Endothelial cell of umbilical vein (primary cell): Measurements from ENCODE around the gene ACOX1. TPM values are rescaled to one million over a fixed set of nuclear protein-coding genes. Genes with fewer than 3 reads are reported as not detected.

ENCODE experiments used
- BruUV-seq: library from RNA; stranded (reverse); fragments of 400-500 nt; replicated peaks from 2 replicates; lab custom pipeline; 2021; lab: Mats Ljungman, UMichigan
- CTCF ChIA-PET: fragments of 300-600, 350-600 bp; sonication (Branson Sonifier 250); formaldehyde crosslinking; loops from one replicate; lab custom pipeline; 2021; ENCODE audit warnings: antibody characterized with exemption, inconsistent platforms; lab: Charles Lee
- POLR2A ChIA-PET: fragments of 300-600, 350-600 bp; sonication (Branson Sonifier 250); formaldehyde crosslinking; loops from one replicate; lab custom pipeline; 2021; ENCODE audit warnings: antibody characterized with exemption, inconsistent platforms; lab: Charles Lee
- DNase-seq: peaks from one replicate; pipeline ENCODE4 v3.0.0-alpha.2; 2011; ENCODE audit warnings: low read depth, low spot score
- FAIRE-seq: peaks from 2 replicates; lab custom pipeline; 2011; peaks lifted over from hg19 to GRCh38; lab: Jason Lieb, UNC
- H2AFZ ChIP-seq: 2 replicates; pipeline ENCODE4 v1.6.0; 2012; ENCODE audit warnings: low read depth, low read length, control low read depth, inconsistent platforms
- H3K27ac ChIP-seq: 2 replicates; pipeline ENCODE4 v1.5.1; 2011; ENCODE audit warnings: low read depth, mild to moderate bottlenecking, control low read depth, low read length, moderate library complexity; ENCODE audit not compliant: insufficient read depth
- H3K27me3 ChIP-seq, 2 experiments: 2 replicates each; pipeline versions ENCODE4 v1.6.0 to v1.6.1; 2011; ENCODE audit warnings: low read length in 2 of 2, mixed read lengths in 1 of 2; ENCODE audit not compliant: control insufficient read depth in 2 of 2, insufficient read depth in 2 of 2
- H3K36me3 ChIP-seq, 2 experiments: 2 replicates in 1 of 2; 3 replicates in 1 of 2; pipeline ENCODE4 v1.5.1; 2011; ENCODE audit warnings: low read length in 2 of 2, mild to moderate bottlenecking in 1 of 2, moderate library complexity in 1 of 2; ENCODE audit not compliant: control insufficient read depth in 2 of 2, insufficient read depth in 2 of 2; ENCODE audit errors: extremely low read depth in 1 of 2
- H3K4me1 ChIP-seq: 3 replicates; pipeline ENCODE4 v1.5.1; 2011; ENCODE audit warnings: mild to moderate bottlenecking, low read length; ENCODE audit not compliant: control insufficient read depth, insufficient read depth; ENCODE audit errors: extremely low read depth
- H3K4me2 ChIP-seq: 2 replicates; pipeline ENCODE4 v1.6.1; 2011; ENCODE audit warnings: low read length, control low read depth, mixed read lengths; ENCODE audit not compliant: insufficient read depth
- H3K4me3 ChIP-seq, 3 experiments: fragments of 200-600 bp in 1 of 3; sonication (generic), shearing (Covaris generic) in 1 of 3; replicated peaks in 1 of 3; 2 replicates each; pipeline ENCODE4 v1.5.1; 2011 to 2016; ENCODE audit warnings: control low read depth in 3 of 3, low read length in 3 of 3, mild to moderate bottlenecking in 2 of 3, inconsistent platforms in 1 of 3, low read depth in 1 of 3, moderate library complexity in 1 of 3; ENCODE audit not compliant: insufficient read depth in 1 of 3
- H3K79me2 ChIP-seq: 2 replicates; pipeline ENCODE4 v1.6.0; 2012; ENCODE audit warnings: low read length, inconsistent platforms; ENCODE audit not compliant: control insufficient read depth, insufficient read depth
- H3K9ac ChIP-seq: replicated peaks from 2 replicates; pipeline ENCODE3; 2011; ENCODE audit warnings: low read length, control low read depth; ENCODE audit not compliant: insufficient read depth; ENCODE audit errors: extremely low read depth
- H3K9me1 ChIP-seq: replicated peaks from 3 replicates; pipeline ENCODE4 v1.6.0; 2011; ENCODE audit warnings: mild to moderate bottlenecking, low read length; ENCODE audit not compliant: control insufficient read depth, insufficient read depth; ENCODE audit errors: extremely low read depth
- H3K9me3 ChIP-seq: replicated peaks from 2 replicates; pipeline ENCODE4 v1.5.1; 2012; ENCODE audit warnings: low read length, inconsistent platforms; ENCODE audit not compliant: control insufficient read depth, insufficient read depth
- H4K20me1 ChIP-seq: replicated peaks from 2 replicates; pipeline ENCODE3; 2011; ENCODE audit warnings: mild to moderate bottlenecking, low read length; ENCODE audit not compliant: control insufficient read depth, insufficient read depth; ENCODE audit errors: extremely low read depth
- CTCF ChIP-seq, 2 donors: IDR thresholded peaks; 1 replicate in 1 of 2; 2 replicates in 1 of 2; pipeline ENCODE4 v1.5.1; 2011; ENCODE audit warnings: low read length in 2 of 2, mild to moderate bottlenecking in 2 of 2, moderate library complexity in 2 of 2, control low read depth in 1 of 2, inconsistent platforms in 1 of 2, low read depth in 1 of 2; ENCODE audit not compliant: insufficient read depth in 1 of 2; ENCODE audit errors: extremely low read depth in 1 of 2
- FOS ChIP-seq: IDR thresholded peaks from 2 replicates; pipeline ENCODE4 v1.6.1; 2011; ENCODE audit warnings: mild to moderate bottlenecking, low read length, moderate library complexity, borderline replicate concordance; ENCODE audit not compliant: insufficient read depth
- JUN ChIP-seq: IDR thresholded peaks from 2 replicates; pipeline ENCODE4 v1.6.1; 2011; ENCODE audit warnings: borderline replicate concordance, low read depth; ENCODE audit not compliant: insufficient read length, insufficient read depth
- MAX ChIP-seq: IDR thresholded peaks from 2 replicates; pipeline ENCODE4 v1.6.1; 2011; ENCODE audit not compliant: insufficient read depth, insufficient read length
- MYC ChIP-seq: IDR thresholded peaks from one replicate; pipeline ENCODE4 v1.6.1; 2011; ENCODE audit warnings: mild to moderate bottlenecking, low read depth, low read length
- POLR2A ChIP-seq: IDR thresholded peaks from 2 replicates; pipeline ENCODE4 v1.6.1; 2012; ENCODE audit warnings: low read depth, mild to moderate bottlenecking, control low read depth, low read length
- POLR2AphosphoS5 ChIP-seq: IDR thresholded peaks from 2 replicates; pipeline ENCODE4 v1.6.1; 2012; ENCODE audit warnings: low read depth, mild to moderate bottlenecking, control low read depth, low read length, moderate library complexity; ENCODE audit not compliant: insufficient read depth
- dilution Hi-C: fragments of 300-500 bp; cut with MboI; formaldehyde crosslinking; loops from one replicate; pipeline ENCODE4 v1.15.0; 2019; ENCODE audit warnings: low sequenced_read_pairs; ENCODE audit not compliant: extremely low pct_ligation_motif_present
- intact Hi-C: fragments of 100-400 bp; cut with micrococcal nuclease; formaldehyde crosslinking; loops from one replicate; pipeline ENCODE4 v1.10.0; 2022
- polyA plus RNA-seq, 4 experiments: library from polyadenylated mRNA; depleted of rRNA in 3 of 4; stranded (reverse) in 3 of 4; unstranded in 1 of 4; fragments of >200 nt; gene quantifications; 2 replicates each; pipeline versions ENCODE4 v1.2.1 to v1.2.3, GENCODE V29; 2011 to 2012; ENCODE audit warnings: missing spikeins in 1 of 4
- total RNA-seq: library from RNA; stranded (reverse); gene quantifications from 2 replicates; pipeline ENCODE4 v1.2.3, GENCODE V29; 2021

The ACOX1 gene
- total and polyA plus RNA-seq, 2 donors (not counting 3 experiments of a cell fraction or from before 2014, with no cell fraction given): 17.9 to 45.1 TPM

DNA sequence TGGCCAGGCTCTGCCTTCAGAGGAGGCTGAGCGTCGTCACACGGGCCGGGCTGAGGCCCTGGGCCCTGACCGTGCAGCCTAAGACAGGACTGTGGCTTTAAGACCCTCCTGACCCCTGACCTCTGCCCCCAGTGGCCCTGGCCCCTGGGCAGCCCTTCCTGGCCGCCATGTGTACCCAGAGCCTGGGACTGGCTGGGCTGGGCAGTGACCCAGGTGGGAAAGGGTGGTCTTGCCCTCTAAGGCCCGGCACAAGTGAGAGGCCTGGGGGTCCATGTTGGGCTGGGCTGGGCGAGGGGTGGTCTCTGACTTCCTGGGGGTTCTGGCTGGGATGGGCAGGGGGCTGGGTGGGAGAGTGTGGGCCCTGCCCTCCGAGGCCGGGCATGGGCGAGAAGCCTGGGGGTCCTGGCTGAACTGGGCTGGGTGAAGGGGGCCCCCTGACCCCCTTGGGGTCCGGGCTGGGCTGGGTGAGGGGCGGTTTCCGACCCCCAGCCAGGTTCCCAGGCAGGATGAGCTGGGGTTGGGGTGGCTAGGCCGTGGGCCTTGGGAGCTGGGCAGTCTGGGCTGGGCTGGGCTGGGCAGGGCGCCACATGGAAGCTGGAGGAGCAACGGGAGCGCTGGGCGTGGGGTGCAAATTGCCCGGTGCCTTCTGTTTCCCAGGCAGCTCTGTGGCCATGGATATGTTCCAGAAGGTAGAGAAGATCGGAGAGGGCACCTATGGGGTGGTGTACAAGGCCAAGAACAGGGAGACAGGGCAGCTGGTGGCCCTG lies 22.0 kb upstream of the ACOX1 start, which contains the start of gene CDK3:
TSS of gene CDK3 (plus strand) at position 101 of the 767 bp plus-strand sequence. CDS start at position 672, 571 bp downstream.
- Histone ChIP-seq H3K79me2 (no peaks in the 10 kb centered on the region), H3K9ac (no peak within 1 kb of the TSS), H4K20me1 (no peaks in the 10 kb centered on the region), H3K9me3 (no peaks in the 10 kb centered on the region), H3K27ac (no peak within 1 kb of the TSS), H3K9me1 (no peaks in the 10 kb centered on the region), H3K36me3 (peaks cover 0 to 2% of the 10 kb centered on the region in 2 experiments), H3K27me3 (no peaks in the 10 kb centered on the region), H3K4me2 (no peak within 1 kb of the TSS), H3K4me1 (peaks cover 3% of the 10 kb centered on the region), H2AFZ (no peak within 1 kb of the TSS), H3K4me3 (no peak within 1 kb of the TSS)
- DNase-seq (no peak), FAIRE-seq (no peak)
- ChIA-PET CTCF (interaction anchor here (0.6 to 5.8 kb wide), 16 partner anchors 9 to 336 kb away, joined by 3 to 95 read pairs (median 6); partner anchors contain the start of gene MRPL38), POLR2A (interaction anchor here (0.6 kb wide), 1 partner anchor 10 kb away, joined by 11 read pairs; no protein-coding TSS in a partner anchor)
- no TSS peak for BruUV-seq
- intact Hi-C loops: loop anchor here (10.0 kb wide), 1 partner anchor 226 kb away; a partner anchor contains a TSS
- dilution Hi-C loops: no loop called here
- TF ChIP-seq MAX: no peak
- no peak for TF ChIP-seq CTCF (IDR thresholded peaks at IDR 0.05; ENCODE audit: extremely low read depth in 1 of 2, insufficient read depth in 1 of 2, low read depth in 1 of 2, low read length in 2 of 2)
- no peak for TF ChIP-seq MYC
- TF ChIP-seq POLR2A: no peak
- TF ChIP-seq JUN: no peak
- TF ChIP-seq POLR2AphosphoS5: no peak
- TF ChIP-seq FOS: no peak
